Upper lobe of left lung (tissue), 4 donors: ENCODE results near the gene STRIP1.

Experiments
- CTCF ChIP-seq, 6 experiments: fragments of 450-650 bp in 4 of 6; fragments of 200-600 bp in 2 of 6; sonication (generic) in 2 of 6; IDR thresholded peaks; one replicate each; pipeline ENCODE4 v1.5.1; 2016 to 2019; ENCODE audit warnings: antibody characterized with exemption in 6 of 6
- POLR2A ChIP-seq, 4 donors: fragments of 450-650 bp; IDR thresholded peaks; one replicate each; pipeline ENCODE4 v1.5.1; 2016 to 2017; ENCODE audit warnings: antibody characterized with exemption in 4 of 4, mild to moderate bottlenecking in 2 of 4
- POLR2AphosphoS5 ChIP-seq, 2 donors: sonication (generic); formaldehyde crosslinking; IDR thresholded peaks; one replicate each; pipeline ENCODE4 v1.5.1; 2017; ENCODE audit warnings: antibody characterized with exemption in 2 of 2

- no peak for TF ChIP-seq POLR2A (IDR thresholded peaks at IDR 0.05)
- TF ChIP-seq CTCF (IDR thresholded peaks at IDR 0.05) = no peak
- no peak for TF ChIP-seq POLR2AphosphoS5 (IDR thresholded peaks at IDR 0.05)
Measured at GRCh38 chr1:110098222-110099026, 64.0 kb downstream of the STRIP1 start.
